Effector memory CD8-positive, alpha-beta T cell (primary cell): ENCODE data around the gene TMEM150A.
"Not testable (repeated sequence)": the region's sequence is repeated elsewhere in the genome, so short reads cannot be mapped to it uniquely, and the experiment has no call there.

Experiments
- ATAC-seq: fragments of 150-1000 bp; cut with Tn5 transposase; replicated peaks from 2 replicates; pipeline ENCODE4 v1.10.0; 2021; ENCODE audit warnings: mild to moderate bottlenecking, moderate library complexity
- DNase-seq, 3 experiments: peaks; one replicate each; pipeline ENCODE4 v3.0.0; 2021
- H3K27ac Mint-ChIP-seq, 2 donors: one replicate each; pipeline ENCODE4 v1.8.0; 2022; ENCODE audit warnings: mild to moderate bottlenecking in 2 of 2, mixed read lengths in 2 of 2, moderate library complexity in 2 of 2
- H3K27me3 Mint-ChIP-seq, 2 donors: one replicate each; pipeline ENCODE4 v1.8.0; 2022; ENCODE audit warnings: mixed read lengths in 2 of 2
- H3K36me3 Mint-ChIP-seq: one replicate; pipeline ENCODE4 v1.8.0; 2022; ENCODE audit warnings: mild to moderate bottlenecking, moderate library complexity, mixed read lengths; ENCODE audit not compliant: insufficient read depth
- H3K4me1 Mint-ChIP-seq, 2 donors: one replicate each; pipeline ENCODE4 v1.8.0; 2022; ENCODE audit warnings: low read depth in 2 of 2, mixed read lengths in 2 of 2
- H3K4me3 Mint-ChIP-seq, 2 donors: one replicate each; pipeline ENCODE4 v1.8.0; 2022; ENCODE audit warnings: mild to moderate bottlenecking in 2 of 2, mixed read lengths in 2 of 2, moderate library complexity in 2 of 2
- H3K9me3 Mint-ChIP-seq, 2 donors: one replicate each; pipeline ENCODE4 v1.8.0; 2022; ENCODE audit warnings: mixed read lengths in 2 of 2

TMEM150A gene

DNA sequence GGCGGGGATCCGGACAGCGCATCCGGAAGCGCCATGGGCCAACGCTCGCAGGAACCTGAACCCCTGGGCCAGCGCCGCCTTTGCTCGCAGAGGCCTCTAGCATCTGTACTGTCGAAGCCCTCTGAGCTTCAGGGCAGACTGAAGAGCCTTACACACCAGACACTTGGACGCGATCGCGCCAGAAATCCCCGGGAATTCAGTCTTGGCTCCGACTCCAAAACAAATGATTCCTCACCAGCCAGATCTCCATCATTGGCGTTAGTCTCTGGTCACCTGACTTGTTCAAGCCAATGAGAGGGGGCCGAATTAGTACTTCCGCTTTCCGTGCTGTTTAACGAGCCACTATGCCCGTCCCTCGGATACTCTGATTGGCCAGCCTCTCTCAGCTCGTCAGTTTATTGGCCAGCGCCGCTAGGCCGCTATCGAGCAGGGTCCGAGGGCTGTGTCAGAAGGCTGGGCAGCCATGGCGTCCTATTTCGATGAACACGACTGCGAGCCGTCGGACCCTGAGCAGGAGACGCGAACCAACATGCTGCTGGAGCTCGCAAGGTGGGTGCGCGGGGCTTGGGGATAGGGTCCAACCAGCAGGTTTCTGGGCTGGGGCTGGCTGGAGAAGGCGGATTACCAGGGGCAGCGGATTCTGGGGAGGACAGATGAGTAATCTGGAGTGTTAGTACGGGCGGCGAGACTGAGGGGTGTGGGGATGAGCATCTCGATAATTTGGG is 7.0 kb downstream of the TMEM150A start, which contains the start of gene RNF181:
Gene RNF181 (plus strand): TSS at position 445 of the 725 bp plus-strand sequence. CDS start 19 bp downstream, at position 464.
- ATAC-seq (peak; percentile 98), DNase-seq (peak; percentile 85 to 86 (median 86))
- peaks cover 21% of the 10 kb centered on the region for H3K36me3 Mint-ChIP-seq
- H3K27ac Mint-ChIP-seq: peak within 1 kb of the TSS; percentile 100
- peak within 1 kb of the TSS; percentile 100 for H3K4me3 Mint-ChIP-seq
- no peaks in the 10 kb centered on the region for H3K9me3 Mint-ChIP-seq
- no peaks in the 10 kb centered on the region for H3K27me3 Mint-ChIP-seq
- peaks cover 33 to 36% of the 10 kb centered on the region in 2 donors for H3K4me1 Mint-ChIP-seq

DNA sequence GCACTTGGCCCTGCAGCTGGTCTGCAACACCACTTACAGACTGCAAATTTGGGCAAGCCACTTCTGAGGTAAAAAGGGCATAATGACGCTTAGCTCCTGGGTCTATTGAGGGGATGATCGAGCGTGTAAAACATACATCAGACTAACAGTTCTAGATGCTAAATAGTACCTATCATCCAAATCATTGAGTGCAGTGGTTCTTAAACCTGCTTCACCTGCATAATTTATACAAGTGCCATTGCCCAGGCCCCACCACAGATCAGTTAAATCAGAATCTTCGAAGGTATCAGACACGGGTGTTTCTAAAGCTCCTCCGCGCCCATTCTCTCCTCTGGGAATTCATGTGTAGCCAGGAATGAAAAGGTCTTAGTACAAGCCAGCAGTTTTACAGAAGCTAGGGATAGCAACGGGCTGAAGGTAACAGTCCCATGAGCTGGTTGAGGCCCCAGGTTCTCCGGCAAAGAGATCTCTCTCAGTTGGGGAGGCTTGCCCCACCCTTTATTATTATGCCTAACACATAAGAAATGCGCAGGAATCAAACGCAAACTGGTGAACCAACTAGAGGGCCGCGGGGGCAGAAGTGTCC is 7.7 kb downstream of the TMEM150A start:
- Mint-ChIP-seq H3K36me3 (peaks cover 25% of the 10 kb centered on the region), H3K4me3 (peak overlapping the region; percentile 100), H3K27me3 (no peaks in the 10 kb centered on the region), H3K9me3 (no peaks in the 10 kb centered on the region), H3K4me1 (peaks cover 33 to 40% of the 10 kb centered on the region in 2 donors), H3K27ac (peak overlapping the region; percentile 100)
- peak; percentile 1 for ATAC-seq
- no peak for DNase-seq

DNA sequence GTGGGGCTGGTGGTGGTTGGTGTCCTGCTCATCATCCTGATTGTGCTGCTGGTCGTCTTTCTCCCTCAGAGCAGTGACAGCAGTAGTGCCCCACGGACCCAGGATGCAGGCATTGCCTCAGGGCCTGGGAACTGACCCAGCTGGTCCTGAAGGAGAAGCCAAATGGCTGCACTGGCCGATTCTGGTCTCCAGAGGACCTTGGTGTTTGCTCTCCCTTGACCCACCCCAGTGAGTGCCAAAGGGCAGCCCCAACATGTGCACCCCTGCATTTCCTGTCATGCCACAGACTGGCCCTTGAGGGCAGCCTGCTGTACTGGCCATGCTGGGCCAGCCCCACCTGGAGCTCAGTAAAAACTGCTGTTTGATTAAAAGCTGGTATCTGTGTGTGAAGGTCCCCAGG is 9.5 kb downstream of the TMEM150A start:
- Mint-ChIP-seq H3K9me3 (no peaks in the 10 kb centered on the region), H3K27me3 (no peaks in the 10 kb centered on the region), H3K27ac (peak overlapping the region; percentile 60 to 77), H3K4me1 (peaks cover 38 to 45% of the 10 kb centered on the region in 2 donors), H3K36me3 (peaks cover 19% of the 10 kb centered on the region), H3K4me3 (no peak overlapping the region)
- no peak for DNase-seq
- ATAC-seq: no peak

DNA sequence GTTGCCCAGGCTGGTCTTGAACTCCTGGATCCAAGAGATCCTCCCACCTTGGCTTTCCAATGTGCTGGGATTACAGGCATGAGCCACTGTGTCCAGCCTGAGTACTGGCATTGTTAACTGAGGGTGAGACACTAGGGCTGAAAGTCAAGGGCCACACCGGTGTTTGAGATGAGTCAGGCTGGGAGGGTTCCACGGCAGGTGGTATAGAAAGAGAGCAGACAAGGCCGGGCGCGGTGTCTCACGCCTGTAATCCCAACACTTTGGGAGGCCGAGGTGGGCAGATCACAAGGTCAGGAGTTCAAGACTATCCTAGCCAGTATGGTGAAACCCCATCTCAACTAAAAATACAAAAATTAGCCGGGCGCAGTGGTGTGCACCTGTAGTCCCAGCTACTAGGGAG is 10.2 kb downstream of the TMEM150A start:
- Mint-ChIP-seq H3K4me1 (peaks cover 38 to 49% of the 10 kb centered on the region in 2 donors), H3K4me3 (peak overlapping the region in 1 of 2 donors; percentile 25), H3K27ac (peak overlapping the region in 1 of 2 donors; percentile 29), H3K36me3 (peaks cover 19% of the 10 kb centered on the region)
- not testable (repeated sequence) for H3K27me3 Mint-ChIP-seq, ATAC-seq, DNase-seq, H3K9me3 Mint-ChIP-seq

DNA sequence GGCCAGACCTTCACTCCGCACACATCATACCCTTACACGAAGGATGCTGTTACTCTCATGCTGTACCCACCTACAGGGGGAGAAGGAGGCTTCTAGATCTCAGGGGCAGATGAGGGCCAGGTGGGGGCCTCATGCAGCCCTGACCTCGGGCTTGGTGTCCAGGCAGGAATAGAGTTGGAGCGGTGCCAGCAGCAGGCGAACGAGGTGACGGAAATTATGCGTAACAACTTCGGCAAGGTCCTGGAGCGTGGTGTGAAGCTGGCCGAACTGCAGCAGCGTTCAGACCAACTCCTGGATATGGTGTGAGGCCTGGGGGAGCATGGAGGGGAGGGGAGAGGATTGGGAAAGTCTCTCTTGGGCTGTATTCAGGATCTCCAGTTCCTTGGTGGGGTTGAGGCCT is 10.9 kb downstream of the TMEM150A start:
- DNase-seq (no peak), ATAC-seq (no peak)
- Mint-ChIP-seq H3K27me3 (no peaks in the 10 kb centered on the region), H3K4me3 (no peak overlapping the region), H3K36me3 (peaks cover 19% of the 10 kb centered on the region), H3K9me3 (no peaks in the 10 kb centered on the region), H3K27ac (peak overlapping the region in 1 of 2 donors; percentile 35), H3K4me1 (peaks cover 33 to 44% of the 10 kb centered on the region in 2 donors)

DNA sequence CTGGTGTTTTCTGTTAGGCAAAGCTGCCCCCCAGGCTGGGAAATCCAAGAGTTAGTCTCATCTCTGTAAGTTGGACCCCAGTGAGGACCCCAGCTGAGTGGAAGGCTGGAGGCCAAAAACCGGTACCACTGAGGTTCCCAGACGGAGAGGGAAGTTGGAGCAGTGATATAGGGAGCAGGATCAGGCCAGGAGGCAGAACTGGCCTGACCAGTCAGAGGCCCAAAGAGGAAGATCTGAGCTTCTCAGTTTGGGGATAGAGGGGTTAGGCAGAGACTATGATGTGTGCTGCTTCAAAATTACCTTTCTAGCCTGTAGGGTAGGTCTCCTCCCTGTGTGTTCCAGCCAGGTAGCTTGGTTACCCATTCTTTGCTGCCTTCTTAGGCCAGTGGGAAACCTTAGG is 11.5 kb downstream of the TMEM150A start:
- no peak overlapping the region for H3K27ac Mint-ChIP-seq
- ATAC-seq (no peak), DNase-seq (no peak)
- H3K4me1 Mint-ChIP-seq: peaks cover 28 to 44% of the 10 kb centered on the region in 2 donors
- peaks cover 18% of the 10 kb centered on the region for H3K36me3 Mint-ChIP-seq
- no peaks in the 10 kb centered on the region for H3K27me3 Mint-ChIP-seq
- H3K9me3 Mint-ChIP-seq: no peaks in the 10 kb centered on the region
- no peak overlapping the region for H3K4me3 Mint-ChIP-seq

DNA sequence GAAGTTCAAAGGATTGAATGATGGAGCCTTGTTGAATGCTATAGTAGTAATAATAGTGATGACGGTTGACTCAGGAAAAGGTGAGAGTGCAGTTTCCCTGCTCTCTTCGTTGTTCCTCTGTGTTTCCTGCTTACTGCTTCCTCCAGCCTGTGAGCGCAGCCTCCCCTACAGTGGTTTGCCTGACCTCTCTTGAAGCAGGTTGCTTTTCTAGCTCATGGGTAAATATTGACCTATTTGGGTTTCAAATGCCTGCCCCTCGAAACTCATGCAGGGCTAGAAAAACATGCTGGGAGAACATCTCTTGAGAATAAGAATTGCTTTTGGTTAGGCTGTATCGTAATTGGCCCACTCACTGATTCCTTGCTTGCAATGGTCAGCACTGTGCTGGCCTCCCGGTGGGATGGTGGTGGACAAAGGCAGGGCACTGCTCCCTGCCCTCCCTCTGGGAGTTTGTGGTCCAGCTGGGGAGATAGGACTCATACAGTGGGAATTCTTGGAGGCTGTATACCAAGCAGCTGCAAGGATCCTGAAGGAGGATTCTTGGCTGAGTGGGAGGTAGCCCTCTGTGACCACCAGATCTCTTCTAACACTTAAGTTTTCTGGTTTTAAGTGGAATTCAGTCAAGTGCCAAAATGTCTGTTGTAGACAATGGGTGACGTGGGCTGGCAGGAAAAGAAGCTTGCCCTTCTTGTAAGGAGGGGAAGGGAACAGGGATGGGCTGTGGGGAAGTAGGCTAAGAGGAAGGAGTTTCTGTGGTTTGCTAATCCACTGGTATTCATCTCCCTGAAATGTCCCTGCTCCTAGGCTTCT is 12.3 kb downstream of the TMEM150A start:
- ATAC-seq: no peak
- no peak for DNase-seq
- Mint-ChIP-seq H3K4me1 (peaks cover 28 to 45% of the 10 kb centered on the region in 2 donors), H3K27ac (peak overlapping the region in 1 of 2 donors; percentile 81), H3K9me3 (no peaks in the 10 kb centered on the region), H3K4me3 (no peak overlapping the region), H3K27me3 (no peaks in the 10 kb centered on the region), H3K36me3 (peaks cover 10% of the 10 kb centered on the region)

DNA sequence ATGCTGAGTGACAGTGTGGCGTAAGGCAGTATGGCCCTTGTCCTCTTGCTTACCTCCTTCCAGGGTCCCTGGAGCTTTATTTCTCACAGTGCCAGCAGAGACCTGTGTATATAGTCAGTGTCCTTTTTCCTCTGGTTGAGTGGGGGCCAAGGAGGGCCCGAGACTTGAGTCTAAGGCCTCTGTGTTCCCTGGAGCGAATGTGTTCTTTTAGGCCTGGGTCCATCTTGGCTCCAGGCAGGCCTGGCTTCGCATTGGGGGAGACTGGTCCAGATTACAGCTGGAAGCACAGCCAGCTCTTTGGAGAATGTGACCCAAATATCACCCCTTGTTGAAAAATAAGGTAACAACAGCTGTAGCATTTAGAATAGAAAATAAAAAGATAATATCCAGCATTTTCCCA is 13.3 kb downstream of the TMEM150A start:
- DNase-seq: no peak
- Mint-ChIP-seq H3K4me1 (peaks cover 23 to 42% of the 10 kb centered on the region in 2 donors), H3K4me3 (no peak overlapping the region), H3K9me3 (no peaks in the 10 kb centered on the region), H3K27ac (peak overlapping the region in 1 of 2 donors; percentile 10), H3K36me3 (peaks cover 6% of the 10 kb centered on the region), H3K27me3 (no peaks in the 10 kb centered on the region)
- ATAC-seq: no peak

DNA sequence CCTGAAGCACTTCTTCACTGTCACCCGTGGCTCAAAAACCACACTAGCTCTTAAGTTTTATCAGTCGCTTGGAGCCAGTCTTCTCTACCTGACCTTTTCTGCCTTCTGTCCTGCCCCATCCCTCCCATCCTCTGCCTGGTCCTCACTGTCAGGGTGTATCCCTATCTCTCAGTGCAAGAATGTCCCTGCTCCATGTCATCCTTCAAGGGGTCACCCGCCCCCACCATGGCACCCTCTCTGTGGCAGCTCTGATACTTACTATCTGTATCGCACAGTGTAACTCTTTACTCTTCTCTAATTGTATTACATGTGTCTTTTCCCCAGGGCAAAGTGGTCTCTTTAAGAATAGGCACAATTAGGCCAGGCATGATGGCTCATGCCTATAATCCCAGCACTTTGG is 13.9 kb downstream of the TMEM150A start:
- no peaks in the 10 kb centered on the region for H3K27me3 Mint-ChIP-seq
- ATAC-seq (no peak), DNase-seq (no peak)
- H3K9me3 Mint-ChIP-seq: no peaks in the 10 kb centered on the region
- H3K27ac Mint-ChIP-seq: peak overlapping the region; percentile 13 to 70
- H3K4me1 Mint-ChIP-seq: peaks cover 21 to 39% of the 10 kb centered on the region in 2 donors
- peaks cover 6% of the 10 kb centered on the region for H3K36me3 Mint-ChIP-seq
- no peak overlapping the region for H3K4me3 Mint-ChIP-seq

DNA sequence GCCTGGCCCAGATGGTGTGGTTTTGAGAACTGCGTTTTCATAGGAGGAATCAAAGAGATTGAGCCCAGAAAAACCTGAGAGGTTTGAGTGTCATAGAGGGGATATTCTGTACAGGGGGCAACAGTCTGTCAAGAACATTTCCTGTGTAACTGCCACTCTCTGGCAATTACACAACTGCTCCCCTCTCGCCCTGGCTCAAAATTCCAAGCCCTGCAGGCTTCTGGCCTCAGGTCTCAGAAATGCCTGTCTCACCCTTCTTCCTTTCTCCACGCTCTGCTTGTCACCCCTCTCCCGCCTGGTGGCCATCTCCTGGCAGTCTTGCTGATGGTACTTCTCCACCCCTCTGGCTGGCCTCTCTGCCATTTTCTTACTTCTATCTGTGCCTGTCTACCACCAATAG is 14.3 kb downstream of the TMEM150A start:
- peaks cover 25 to 40% of the 10 kb centered on the region in 2 donors for H3K4me1 Mint-ChIP-seq
- peaks cover 6% of the 10 kb centered on the region for H3K36me3 Mint-ChIP-seq
- peak overlapping the region; percentile 13 to 70 for H3K27ac Mint-ChIP-seq
- DNase-seq (no peak), ATAC-seq (no peak)
- H3K4me3 Mint-ChIP-seq: no peak overlapping the region
- H3K9me3 Mint-ChIP-seq: no peaks in the 10 kb centered on the region
- H3K27me3 Mint-ChIP-seq: no peaks in the 10 kb centered on the region

DNA sequence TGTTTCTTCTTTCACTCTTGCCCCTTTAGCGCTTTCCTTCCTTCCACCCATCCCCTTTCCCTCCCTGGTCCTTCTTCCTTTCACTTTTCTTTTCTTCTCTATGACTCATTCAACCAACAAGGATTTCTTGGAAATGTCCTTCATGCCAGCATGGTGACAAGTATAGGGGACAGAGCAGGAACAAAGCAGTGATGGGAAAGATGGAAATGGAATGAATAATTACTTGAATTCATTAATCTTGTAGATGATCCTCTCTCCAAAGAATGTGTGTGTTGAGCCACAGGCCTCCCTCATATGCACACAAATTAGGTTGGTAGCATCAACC is 16.8 kb downstream of the TMEM150A start:
- peaks cover 31 to 41% of the 10 kb centered on the region in 2 donors for H3K4me1 Mint-ChIP-seq

DNA sequence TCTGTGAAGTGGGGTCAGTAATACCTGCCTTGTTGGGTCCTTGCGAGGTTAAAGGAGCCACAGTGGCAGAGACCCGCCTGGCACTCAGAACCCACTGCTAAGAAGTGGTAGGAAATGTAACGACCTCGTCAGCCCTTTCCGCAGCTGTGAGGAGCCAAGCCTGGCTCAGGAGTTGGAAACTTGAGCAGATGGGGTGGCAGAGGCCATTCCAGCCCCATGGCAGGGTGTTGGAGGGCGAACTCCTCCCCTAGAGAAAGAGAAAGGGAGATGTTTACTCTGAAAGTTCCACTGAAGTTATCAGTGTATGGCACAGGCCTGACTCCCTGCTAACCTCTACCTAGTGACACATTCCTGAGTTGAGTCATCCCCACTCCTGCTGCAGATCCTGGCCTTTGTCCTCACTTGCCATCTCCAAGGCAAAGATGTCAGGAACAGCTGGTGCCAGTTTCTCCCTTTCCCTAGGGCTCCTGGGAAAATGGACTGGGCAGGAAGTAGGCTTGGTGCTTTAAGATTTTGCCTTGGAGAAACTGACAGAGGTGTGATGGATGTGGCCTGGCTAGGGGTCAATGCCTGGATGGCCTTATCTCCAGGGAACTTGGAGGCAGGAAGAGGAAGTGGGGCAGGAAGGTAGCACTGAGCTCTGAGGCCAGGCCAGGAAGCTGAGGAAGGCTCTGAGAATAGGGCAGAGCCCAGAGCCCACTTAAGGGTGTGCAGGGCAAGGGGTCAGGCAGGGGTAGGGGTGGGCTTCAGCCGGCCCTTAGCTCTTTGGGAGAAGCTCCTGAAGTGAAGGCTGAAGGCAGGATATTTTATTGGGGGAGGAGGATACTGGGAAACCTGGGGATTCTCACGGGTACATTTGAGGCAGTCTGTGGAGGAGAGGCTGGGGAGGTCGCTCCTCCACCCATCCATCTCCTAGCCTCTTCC is 17.4 kb downstream of the TMEM150A start:
- Mint-ChIP-seq H3K4me1 (peaks cover 33 to 40% of the 10 kb centered on the region in 2 donors), H3K27me3 (no peaks in the 10 kb centered on the region), H3K36me3 (peaks cover 4% of the 10 kb centered on the region), H3K27ac (peak overlapping the region; percentile 89 to 90), H3K9me3 (no peaks in the 10 kb centered on the region), H3K4me3 (peak overlapping the region; percentile 78 to 85)
- DNase-seq: peak in 1 of 3 experiments; percentile 18
- peak; percentile 50 for ATAC-seq

More for the DNA sequence above, 16.8 kb downstream of the TMEM150A start:
- Mint-ChIP-seq H3K36me3 (peaks cover 6% of the 10 kb centered on the region), H3K27me3 (no peaks in the 10 kb centered on the region), H3K27ac (peak overlapping the region; percentile 89 to 90), H3K4me3 (peak overlapping the region; percentile 78 to 85), H3K9me3 (no peaks in the 10 kb centered on the region)
- DNase-seq: no peak
- no peak for ATAC-seq
